CD4-positive, alpha-beta T cell treated with Interleukin-12 subunit alpha and Interleukin-12 subunit beta, for 1 hour (primary cell): Measurements from ENCODE around the gene KCTD17.

Experiments used
- DNase-seq: peaks from one replicate; pipeline ENCODE4 v3.0.0-alpha.2; 2020

Gene KCTD17

GRCh38 chr22:37111156-37111717 is 59.7 kb downstream of the KCTD17 start:
- no peak for DNase-seq

GRCh38 chr22:37112084-37112728 is 60.7 kb downstream of the KCTD17 start:
- no peak for DNase-seq
